CD4-positive, CD25-positive, alpha-beta regulatory T cell (primary cell): Measurements from ENCODE around the gene SVOPL. TPM values are rescaled to one million over a fixed set of nuclear protein-coding genes. Genes with fewer than 3 reads are reported as not detected.

ENCODE experiments used
- ATAC-seq, 2 donors: fragments of 150-1000 bp; cut with Tn5 transposase; one replicate each; pipeline ENCODE4 v1.10.0; 2021; ENCODE audit warnings: low read depth in 2 of 2, moderate number of reproducible peaks in 2 of 2, moderate library complexity in 1 of 2
- DNase-seq, 3 donors: peaks; one replicate each; pipeline versions ENCODE4 v3.0.0 to v3.0.0-alpha.2; 2012 to 2022; ENCODE audit warnings: mixed read lengths in 1 of 3
- H3K27ac ChIP-seq: one replicate; pipeline ENCODE4 v1.7.0; 2013; ENCODE audit warnings: mild to moderate bottlenecking, low read length; ENCODE audit not compliant: insufficient read depth, poor library complexity, severe bottlenecking
- H3K27me3 ChIP-seq: one replicate; pipeline ENCODE4 v1.7.0; 2013; ENCODE audit warnings: low read length; ENCODE audit not compliant: control insufficient read depth, insufficient read depth
- H3K36me3 ChIP-seq: one replicate; pipeline ENCODE4 v1.7.0; 2013; ENCODE audit warnings: mild to moderate bottlenecking, low read length, moderate library complexity; ENCODE audit not compliant: control insufficient read depth, insufficient read depth
- H3K4me1 ChIP-seq: 2 replicates; pipeline ENCODE4 v1.7.0; 2013; ENCODE audit warnings: mild to moderate bottlenecking, low read length; ENCODE audit not compliant: insufficient read depth, control insufficient read depth, poor library complexity, severe bottlenecking
- H3K4me3 ChIP-seq: one replicate; pipeline ENCODE4 v1.7.0; 2013; ENCODE audit warnings: low read depth, mild to moderate bottlenecking, low read length, moderate library complexity
- H3K9me3 ChIP-seq, 2 experiments: 1 replicate in 1 of 2; 2 replicates in 1 of 2; pipeline ENCODE4 v1.7.0; 2013; ENCODE audit warnings: low read length in 2 of 2, mild to moderate bottlenecking in 1 of 2, moderate library complexity in 1 of 2; ENCODE audit not compliant: control insufficient read depth in 2 of 2
- H3K27ac Mint-ChIP-seq, 3 donors: one replicate each; pipeline ENCODE4 v1.8.0; 2020 to 2022; ENCODE audit warnings: mild to moderate bottlenecking in 3 of 3, mixed read lengths in 3 of 3, moderate library complexity in 2 of 3
- H3K27me3 Mint-ChIP-seq: one replicate; pipeline ENCODE4 v1.8.0; 2022; ENCODE audit warnings: mild to moderate bottlenecking, mixed read lengths
- H3K36me3 Mint-ChIP-seq: one replicate; pipeline ENCODE4 v1.8.0; 2020; ENCODE audit warnings: mixed read lengths
- H3K4me1 Mint-ChIP-seq, 4 donors: one replicate each; pipeline ENCODE4 v1.8.0; 2020 to 2022; ENCODE audit warnings: mixed read lengths in 4 of 4, mild to moderate bottlenecking in 1 of 4
- H3K4me3 Mint-ChIP-seq, 4 donors: one replicate each; pipeline ENCODE4 v1.8.0; 2020 to 2022; ENCODE audit warnings: mild to moderate bottlenecking in 4 of 4, mixed read lengths in 4 of 4, moderate library complexity in 3 of 4
- H3K9me3 Mint-ChIP-seq, 7 donors: one replicate each; pipeline ENCODE4 v1.8.0; 2020 to 2022; ENCODE audit warnings: mixed read lengths in 7 of 7, mild to moderate bottlenecking in 3 of 7, moderate library complexity in 2 of 7
- polyA plus RNA-seq, 4 donors: library from polyadenylated mRNA; unstranded; fragments of 300-500 nt; fragmentation: Illumina TruSeq; gene quantifications; one replicate each; pipeline ENCODE4 v1.2.3, GENCODE V29; 2021
- total RNA-seq: library from RNA; stranded (reverse); gene quantifications from one replicate; pipeline ENCODE4 v1.2.3, GENCODE V29; 2022

The SVOPL gene
- total RNA-seq (not detected), polyA plus RNA-seq (under 1 TPM in 2 of 4 donors, not detected in 2; 0.35 to 0.44 TPM)

GRCh38 chr7:138700857-138701536 is at the start of gene SVOPL:
SVOPL (minus strand) TSS chr7:138701362; CDS start chr7:138679045, 22,317 bp downstream.
- Histone ChIP-seq H3K4me1 (no peaks in the 10 kb centered on the region), H3K9me3 (no peaks in the 10 kb centered on the region), H3K27me3 (no peaks in the 10 kb centered on the region), H3K4me3 (no peak within 1 kb of the TSS), H3K27ac (no peak within 1 kb of the TSS), H3K36me3 (no peaks in the 10 kb centered on the region)
- ATAC-seq (no peak), DNase-seq (no peak)
- Mint-ChIP-seq H3K27ac (no peak within 1 kb of the TSS), H3K4me1 (no peaks in the 10 kb centered on the region), H3K36me3 (no peaks in the 10 kb centered on the region), H3K4me3 (no peak within 1 kb of the TSS), H3K9me3 (peaks cover 0 to 1% (median 0%) of the 10 kb centered on the region in 7 donors), H3K27me3 (no peaks in the 10 kb centered on the region)

- H3K4me1 ChIP-seq = peaks cover 19% of the 10 kb centered on the region
- no peaks in the 10 kb centered on the region for H3K27me3 ChIP-seq
- Mint-ChIP-seq H3K4me1 (peaks cover 10 to 56% (median 27%) of the 10 kb centered on the region in 4 donors), H3K36me3 (no peaks in the 10 kb centered on the region), H3K4me3 (peak overlapping the region in 1 of 4 donors; percentile 61), H3K27ac (peak overlapping the region; percentile 54 to 97 (median 72)), H3K27me3 (no peaks in the 10 kb centered on the region), H3K9me3 (no peaks in the 10 kb centered on the region)
- no peak overlapping the region for H3K4me3 ChIP-seq
- ATAC-seq (no peak), DNase-seq (no peak)
- no peaks in the 10 kb centered on the region for H3K36me3 ChIP-seq
- no peaks in the 10 kb centered on the region for H3K9me3 ChIP-seq
- no peak overlapping the region for H3K27ac ChIP-seq
Observed at GRCh38 chr7:138750473-138750872, 49.3 kb upstream of the SVOPL start.

GRCh38 chr7:138749960-138750359 is 48.8 kb upstream of the SVOPL start:
- ATAC-seq (no peak), DNase-seq (no peak)
- Mint-ChIP-seq H3K27ac (peak overlapping the region; percentile 72 to 97 (median 83)), H3K4me3 (no peak overlapping the region), H3K36me3 (no peaks in the 10 kb centered on the region), H3K4me1 (peaks cover 10 to 60% (median 27%) of the 10 kb centered on the region in 4 donors), H3K9me3 (no peaks in the 10 kb centered on the region), H3K27me3 (no peaks in the 10 kb centered on the region)
- H3K27ac ChIP-seq = no peak overlapping the region
- no peak overlapping the region for H3K4me3 ChIP-seq
- no peaks in the 10 kb centered on the region for H3K9me3 ChIP-seq
- H3K27me3 ChIP-seq = no peaks in the 10 kb centered on the region
- peaks cover 19% of the 10 kb centered on the region for H3K4me1 ChIP-seq
- H3K36me3 ChIP-seq = no peaks in the 10 kb centered on the region

GRCh38 chr7:138748666-138749065 is 47.5 kb upstream of the SVOPL start:
- Mint-ChIP-seq H3K27me3 (no peaks in the 10 kb centered on the region), H3K27ac (peak overlapping the region in 2 of 3 donors; percentile 68 to 97), H3K4me1 (peaks cover 10 to 58% (median 24%) of the 10 kb centered on the region in 4 donors), H3K36me3 (no peaks in the 10 kb centered on the region), H3K9me3 (no peaks in the 10 kb centered on the region), H3K4me3 (no peak overlapping the region)
- no peak for DNase-seq
- H3K27ac ChIP-seq = no peak overlapping the region
- H3K4me3 ChIP-seq = no peak overlapping the region
- H3K4me1 ChIP-seq = peaks cover 16% of the 10 kb centered on the region
- H3K36me3 ChIP-seq = no peaks in the 10 kb centered on the region
- no peaks in the 10 kb centered on the region for H3K9me3 ChIP-seq
- no peak for ATAC-seq
- no peaks in the 10 kb centered on the region for H3K27me3 ChIP-seq

GRCh38 chr7:138746073-138746472 is 44.9 kb upstream of the SVOPL start:
- Mint-ChIP-seq H3K27ac (peak overlapping the region in 1 of 3 donors; percentile 51), H3K4me3 (no peak overlapping the region), H3K27me3 (no peaks in the 10 kb centered on the region), H3K36me3 (no peaks in the 10 kb centered on the region), H3K4me1 (peaks cover 0 to 32% (median 12%) of the 10 kb centered on the region in 4 donors), H3K9me3 (no peaks in the 10 kb centered on the region)
- no peaks in the 10 kb centered on the region for H3K9me3 ChIP-seq
- H3K27ac ChIP-seq = no peak overlapping the region
- H3K36me3 ChIP-seq = no peaks in the 10 kb centered on the region
- H3K4me3 ChIP-seq = no peak overlapping the region
- H3K27me3 ChIP-seq = no peaks in the 10 kb centered on the region
- no peaks in the 10 kb centered on the region for H3K4me1 ChIP-seq
- peak in 1 of 2 donors; percentile 36 for ATAC-seq
- DNase-seq = peak in 1 of 3 donors; percentile 76

GRCh38 chr7:138745189-138745588 is 44.0 kb upstream of the SVOPL start:
- Mint-ChIP-seq H3K36me3 (no peaks in the 10 kb centered on the region), H3K4me3 (peak overlapping the region in 1 of 4 donors; percentile 7), H3K27me3 (no peaks in the 10 kb centered on the region), H3K9me3 (no peaks in the 10 kb centered on the region), H3K27ac (peak overlapping the region in 1 of 3 donors; percentile 20), H3K4me1 (peaks cover 0 to 24% (median 11%) of the 10 kb centered on the region in 4 donors)
- Histone ChIP-seq H3K27me3 (no peaks in the 10 kb centered on the region), H3K4me3 (no peak overlapping the region), H3K9me3 (no peaks in the 10 kb centered on the region), H3K36me3 (no peaks in the 10 kb centered on the region), H3K4me1 (no peaks in the 10 kb centered on the region), H3K27ac (no peak overlapping the region)
- ATAC-seq (no peak), DNase-seq (peak in 1 of 3 donors; percentile 23)

- Histone ChIP-seq H3K27me3 (no peaks in the 10 kb centered on the region), H3K36me3 (no peaks in the 10 kb centered on the region), H3K9me3 (no peaks in the 10 kb centered on the region), H3K4me1 (no peaks in the 10 kb centered on the region), H3K4me3 (no peak overlapping the region), H3K27ac (no peak overlapping the region)
- no peak for DNase-seq
- ATAC-seq = no peak
- H3K27ac Mint-ChIP-seq = peak overlapping the region in 1 of 3 donors; percentile 20
- H3K9me3 Mint-ChIP-seq = no peaks in the 10 kb centered on the region
- no peaks in the 10 kb centered on the region for H3K36me3 Mint-ChIP-seq
- peaks cover 0 to 13% (median 5%) of the 10 kb centered on the region in 4 donors for H3K4me1 Mint-ChIP-seq
- H3K27me3 Mint-ChIP-seq = no peaks in the 10 kb centered on the region
- H3K4me3 Mint-ChIP-seq = no peak overlapping the region
Observed at GRCh38 chr7:138741453-138741735, 40.2 kb upstream of the SVOPL start.

GRCh38 chr7:138739859-138740258 is 38.7 kb upstream of the SVOPL start:
- Mint-ChIP-seq H3K36me3 (no peaks in the 10 kb centered on the region), H3K27ac (no peak overlapping the region)
- H3K36me3 ChIP-seq = no peaks in the 10 kb centered on the region

More at GRCh38 chr7:138739859-138740258, 38.7 kb upstream of the SVOPL start:
- DNase-seq = no peak
- Histone ChIP-seq H3K27ac (no peak overlapping the region), H3K4me1 (no peaks in the 10 kb centered on the region), H3K9me3 (no peaks in the 10 kb centered on the region), H3K27me3 (no peaks in the 10 kb centered on the region), H3K4me3 (no peak overlapping the region)
- ATAC-seq = no peak
- Mint-ChIP-seq H3K27me3 (no peaks in the 10 kb centered on the region), H3K4me1 (peaks cover 0 to 4% (median 2%) of the 10 kb centered on the region in 4 donors), H3K9me3 (no peaks in the 10 kb centered on the region), H3K4me3 (no peak overlapping the region)
